HT1080 (cell line): ENCODE measurements around the gene NDUFAF2. TPM values are rescaled to one million over a fixed set of nuclear protein-coding genes. Genes with fewer than 3 reads are reported as not detected.

Experiments used
- DNase-seq: peaks from one replicate; pipeline ENCODE4 v3.0.0-alpha.2; 2015; ENCODE audit warnings: low read depth
- total RNA-seq: library from RNA; depleted of rRNA; stranded (reverse); fragments of >200 nt; shearing (Covaris generic); gene quantifications from 2 replicates; pipeline ENCODE4 v1.2.3, GENCODE V29; 2014

Gene NDUFAF2
- total RNA-seq, 1 experiment from 2014 or later = 45.8 TPM

- no peak for DNase-seq
Measured at GRCh38 chr5:61119066-61119465, 174.1 kb downstream of the NDUFAF2 start.

DNA sequence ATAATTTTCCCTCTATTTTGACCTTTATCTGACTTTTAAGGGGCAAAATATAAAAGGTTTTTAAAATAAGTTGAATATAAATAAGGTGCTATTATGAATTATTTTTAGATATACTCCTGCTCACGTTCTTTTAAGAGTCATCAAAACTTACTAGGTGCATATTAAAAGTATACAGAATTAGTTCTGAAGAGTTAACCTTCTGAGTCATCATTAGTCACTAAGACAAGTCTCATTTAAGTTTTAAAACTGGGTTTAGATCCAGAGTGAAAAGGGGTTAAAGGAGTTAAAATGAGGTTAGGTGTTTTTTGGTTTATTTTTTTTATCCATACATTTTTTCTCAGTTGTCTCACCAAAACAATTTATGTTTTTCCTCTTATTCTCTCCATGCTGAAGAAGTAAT is 175.5 kb downstream of the NDUFAF2 start:
- DNase-seq = no peak

- no peak for DNase-seq
Measured at GRCh38 chr5:61123145-61123544, 178.1 kb downstream of the NDUFAF2 start.

GRCh38 chr5:61130289-61130688 is 185.3 kb downstream of the NDUFAF2 start:
- no peak for DNase-seq

- DNase-seq = peak; percentile 23
Measured at GRCh38 chr5:61132559-61132958, 187.6 kb downstream of the NDUFAF2 start.

DNA sequence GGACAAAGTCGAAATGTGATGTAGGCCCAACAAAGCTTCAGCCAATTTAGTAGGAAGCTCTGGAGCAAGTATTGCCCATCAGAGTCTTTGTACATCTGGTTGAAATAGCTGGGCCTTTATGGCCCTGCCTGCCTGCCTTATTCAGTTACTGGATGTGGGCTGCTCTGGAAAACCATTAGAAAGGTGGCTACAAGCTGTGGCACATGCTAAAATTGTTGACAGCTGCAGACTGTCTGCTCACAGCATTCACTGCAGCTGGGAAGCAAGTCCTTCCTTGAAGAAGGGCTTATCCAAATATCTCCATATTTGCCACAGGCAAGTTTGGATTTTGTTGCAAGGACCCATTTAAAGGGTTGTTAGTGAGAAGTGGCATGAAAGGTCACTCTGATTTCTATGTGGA is 192.8 kb downstream of the NDUFAF2 start:
- no peak for DNase-seq

GRCh38 chr5:61139094-61139873 is 194.3 kb downstream of the NDUFAF2 start:
- peak; percentile 21 for DNase-seq

- DNase-seq = no peak
Measured at GRCh38 chr5:61139931-61140330, 194.9 kb downstream of the NDUFAF2 start.

- DNase-seq = no peak
Measured at GRCh38 chr5:61141801-61142200, 196.8 kb downstream of the NDUFAF2 start.

DNA sequence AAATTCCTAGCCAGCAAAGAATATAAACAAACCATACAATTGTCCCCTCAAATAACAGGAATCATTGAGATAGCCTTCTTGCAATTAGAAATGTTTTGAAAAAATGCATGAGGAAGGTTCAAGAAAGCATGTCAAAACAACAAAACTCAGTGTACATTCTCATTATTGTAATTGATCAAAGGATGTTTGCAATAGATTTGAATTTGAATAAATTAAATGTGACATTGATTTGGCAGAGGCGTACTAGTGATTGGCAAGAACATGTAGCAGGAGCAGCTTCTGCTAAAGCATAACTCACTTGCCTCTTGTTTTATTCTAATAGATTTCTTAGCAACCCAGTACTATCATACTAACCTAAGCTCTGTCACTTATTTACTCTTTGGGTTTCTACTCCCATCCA is 197.4 kb downstream of the NDUFAF2 start:
- no peak for DNase-seq

- DNase-seq = no peak
Measured at GRCh38 chr5:61142811-61143210, 197.8 kb downstream of the NDUFAF2 start.

DNA sequence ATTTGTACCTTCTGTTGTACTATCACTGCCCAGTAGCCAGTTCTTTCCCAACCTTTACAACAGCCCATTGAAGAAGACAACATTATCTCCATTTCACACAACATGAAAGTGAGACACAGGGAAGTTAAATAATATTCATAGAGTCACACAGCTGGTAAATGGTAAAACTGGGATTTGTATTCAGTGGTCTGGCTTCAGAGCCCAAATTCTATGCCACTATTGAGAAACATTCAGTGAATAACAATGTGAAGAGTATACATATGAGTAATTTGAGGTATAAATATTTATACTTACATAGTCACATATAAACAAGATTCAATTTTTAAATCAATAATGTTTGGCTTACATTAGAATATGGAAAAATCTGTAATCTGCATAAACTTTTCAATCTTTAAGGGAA is 203.5 kb downstream of the NDUFAF2 start:
- DNase-seq = no peak

GRCh38 chr5:61151893-61152292 is 206.9 kb downstream of the NDUFAF2 start:
- no peak for DNase-seq

- DNase-seq = no peak
Measured at GRCh38 chr5:61159070-61159469, 214.1 kb downstream of the NDUFAF2 start.

DNA sequence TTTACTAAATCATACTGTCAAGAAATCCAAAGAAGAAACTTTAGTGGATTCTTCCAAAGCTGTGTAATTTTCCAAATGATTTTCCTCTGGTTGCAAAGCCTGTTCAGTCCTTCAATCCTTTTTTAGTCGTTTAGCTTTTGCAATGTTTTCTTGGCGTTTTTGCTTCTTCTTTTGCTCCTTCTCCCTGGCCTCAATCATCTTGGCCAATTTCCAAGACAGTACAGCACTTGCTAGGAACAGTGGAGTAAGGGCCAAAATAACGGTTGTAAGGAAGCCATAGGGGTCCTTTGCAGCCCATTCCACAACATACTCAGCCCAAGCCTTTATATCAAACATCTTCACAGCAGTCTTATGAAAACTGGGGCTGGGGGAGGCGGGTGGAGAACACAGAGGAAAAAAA is 214.8 kb downstream of the NDUFAF2 start:
- DNase-seq = no peak

DNA sequence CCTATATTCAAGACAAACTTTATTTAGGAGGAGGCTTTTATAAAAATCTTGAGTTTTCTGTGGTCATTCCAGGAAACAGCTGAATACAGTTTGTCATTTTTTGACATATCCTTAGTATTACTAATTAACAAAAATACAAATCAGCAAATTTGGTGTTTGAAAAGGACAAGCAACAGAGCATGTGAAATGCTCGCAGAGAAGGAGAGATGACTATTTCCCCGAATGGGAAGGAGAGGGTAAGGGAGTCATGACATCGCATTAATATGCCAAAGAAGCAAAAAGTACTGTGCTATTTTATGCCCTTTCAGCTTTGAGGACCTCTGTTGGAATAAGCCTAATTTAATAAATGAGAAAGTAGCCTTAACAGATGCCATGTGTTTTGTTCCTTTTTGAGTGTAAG is 215.5 kb downstream of the NDUFAF2 start:
- DNase-seq = no peak

- DNase-seq = peak; percentile 89
Measured at GRCh38 chr5:61162010-61162831, 217.2 kb downstream of the NDUFAF2 start, which contains the start of gene SMIM15. SMIM15 (minus strand) TSS chr5:61162468; CDS start chr5:61160171, 2,297 bp downstream.

DNA sequence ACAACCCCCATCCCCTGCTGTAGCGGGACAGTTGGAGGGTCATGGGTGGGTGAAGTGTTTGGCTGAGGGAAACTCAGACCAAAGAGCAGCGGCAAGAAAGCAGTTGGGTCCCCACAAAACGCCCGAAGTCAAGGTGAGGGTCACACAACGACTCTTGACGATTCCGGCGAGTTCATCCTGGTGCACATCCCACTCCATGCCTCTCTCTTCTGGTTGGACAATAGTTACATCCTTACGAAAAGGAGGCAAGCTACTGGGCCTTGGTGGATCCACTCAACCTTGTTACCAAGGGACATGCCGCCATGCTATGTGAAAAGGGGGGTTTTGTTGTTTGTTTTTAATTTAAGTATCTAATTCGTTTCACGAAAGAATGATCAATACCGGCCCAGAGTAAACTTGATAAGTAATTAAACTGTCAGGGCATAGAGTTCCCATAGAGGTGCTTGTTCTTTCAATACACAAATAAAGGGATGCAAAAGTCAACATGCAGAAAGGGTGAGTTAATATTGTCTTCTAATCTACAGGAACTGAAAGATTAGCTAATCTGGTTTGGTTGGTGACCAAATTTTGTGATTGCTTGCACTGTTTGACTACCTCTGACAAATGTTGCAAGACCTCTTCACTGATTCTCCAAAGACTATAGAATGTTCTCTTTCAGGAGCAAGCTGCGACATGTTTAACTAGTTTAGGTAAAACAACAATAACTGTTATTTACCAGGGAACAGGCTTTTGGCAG is 218.0 kb downstream of the NDUFAF2 start:
- peak; percentile 51 for DNase-seq

- DNase-seq = no peak
Measured at GRCh38 chr5:61163905-61164304, 218.9 kb downstream of the NDUFAF2 start.

DNA sequence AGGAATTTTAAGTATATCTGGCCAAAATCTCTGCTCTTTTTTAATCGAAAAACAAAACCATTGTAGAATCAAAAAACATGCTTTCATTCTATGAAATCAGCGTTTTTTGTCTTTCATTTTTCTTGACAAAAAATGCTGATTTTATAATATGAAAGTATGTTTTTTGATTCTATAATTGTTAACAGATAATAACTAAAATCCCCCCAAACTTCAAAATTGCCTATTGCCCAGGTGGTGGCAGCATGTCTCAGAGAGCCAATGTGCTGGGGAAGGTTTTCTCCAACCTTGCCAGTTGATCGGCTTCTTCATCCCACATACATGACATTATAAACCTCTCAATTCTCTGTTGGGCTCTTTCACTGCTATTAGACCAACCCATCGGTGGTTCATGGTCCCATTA is 222.4 kb downstream of the NDUFAF2 start:
- DNase-seq = peak; percentile 52

DNA sequence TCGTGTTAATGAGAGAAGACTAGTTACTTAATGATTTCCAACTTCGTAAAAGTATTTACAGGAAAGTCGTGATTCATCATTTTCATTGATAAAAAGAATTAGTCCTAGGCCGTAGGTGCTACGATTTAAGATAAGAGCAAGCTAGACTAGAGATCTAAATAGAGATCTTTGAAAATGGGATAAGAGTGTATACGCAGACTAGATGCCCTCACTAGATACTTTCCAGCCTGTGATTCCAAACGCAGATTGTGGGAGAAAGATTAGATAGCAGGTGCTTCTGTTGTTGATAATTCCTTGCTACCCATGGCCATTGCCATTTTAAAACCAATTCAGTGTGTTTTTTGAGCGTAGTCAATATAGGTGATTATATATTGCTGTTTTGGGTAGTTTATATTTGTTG is 223.9 kb downstream of the NDUFAF2 start:
- DNase-seq = no peak

- DNase-seq = no peak
Measured at GRCh38 chr5:61171479-61171878, 226.5 kb downstream of the NDUFAF2 start.
